ENCODE measurements around the gene C17orf50. TPM values are rescaled to one million over a fixed set of nuclear protein-coding genes. Genes with fewer than 3 reads are reported as not detected.
"Not testable (repeated sequence)": the region's sequence is repeated elsewhere in the genome, so short reads cannot be mapped to it uniquely, and the experiment has no call there.

Gene C17orf50
- total RNA-seq, 1 donor from 2014 or later = not detected

- Histone ChIP-seq H3K4me3 (ENCODE audit: low read length in 3 of 3) (no peak overlapping the region), H3K27ac (ENCODE audit: low read depth, low read length) (no peak overlapping the region), H3K4me1 (ENCODE audit: control insufficient read depth in 3 of 3, insufficient read depth in 3 of 3, low read length in 3 of 3) (peaks cover 9 to 18% (median 12%) of the 10 kb centered on the region in 3 donors), H3K9ac (ENCODE audit: low read depth in 1 of 3, low read length in 3 of 3) (no peak overlapping the region), H3K27me3 (ENCODE audit: control insufficient read depth in 3 of 3, insufficient read depth in 3 of 3, low read length in 3 of 3) (peaks cover 20 to 53% (median 32%) of the 10 kb centered on the region in 3 donors), H3K36me3 (ENCODE audit: control insufficient read depth in 3 of 3, insufficient read depth in 3 of 3, low read length in 3 of 3) (no peaks in the 10 kb centered on the region), H3K9me3 (ENCODE audit: control insufficient read depth in 3 of 3, low read length in 3 of 3) (no peaks in the 10 kb centered on the region)
Measured at GRCh38 chr17:35750526-35751395, 9.9 kb upstream of the C17orf50 start.

DNA sequence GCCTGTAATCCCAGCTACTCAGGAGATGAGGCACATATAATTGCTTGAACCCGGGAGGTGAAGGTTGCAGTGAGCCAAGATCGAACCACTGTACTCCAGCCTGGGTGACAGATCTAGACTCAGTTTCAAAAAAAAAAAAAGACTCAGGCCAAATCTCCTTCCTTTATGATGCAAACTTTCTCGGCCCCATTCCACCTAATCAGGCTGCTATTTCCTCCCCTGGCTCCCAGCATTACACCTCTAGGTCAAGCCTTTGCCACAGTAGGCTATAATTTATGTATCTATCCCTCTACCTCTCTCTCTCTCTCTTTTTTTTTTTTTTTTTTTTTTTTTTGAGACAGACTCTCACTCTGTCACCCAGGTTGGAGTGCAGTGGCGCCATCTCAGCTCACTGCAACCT, 9.1 kb upstream of the C17orf50 start:
- H3K4me3 ChIP-seq (ENCODE audit: low read length in 3 of 3); H3K9ac ChIP-seq (ENCODE audit: low read depth in 1 of 3, low read length in 3 of 3); H3K36me3 ChIP-seq (ENCODE audit: control insufficient read depth in 3 of 3, insufficient read depth in 3 of 3, low read length in 3 of 3); H3K9me3 ChIP-seq (ENCODE audit: control insufficient read depth in 3 of 3, low read length in 3 of 3); H3K27ac ChIP-seq (ENCODE audit: low read depth, low read length): not testable (repeated sequence)
- Histone ChIP-seq H3K27me3 (ENCODE audit: control insufficient read depth in 3 of 3, insufficient read depth in 3 of 3, low read length in 3 of 3) (peaks cover 20 to 51% (median 32%) of the 10 kb centered on the region in 3 donors), H3K4me1 (ENCODE audit: control insufficient read depth in 3 of 3, insufficient read depth in 3 of 3, low read length in 3 of 3) (peaks cover 9 to 18% (median 12%) of the 10 kb centered on the region in 3 donors)

- Histone ChIP-seq H3K27me3 (ENCODE audit: control insufficient read depth in 3 of 3, insufficient read depth in 3 of 3, low read length in 3 of 3) (peaks cover 20 to 45% (median 32%) of the 10 kb centered on the region in 3 donors), H3K27ac (ENCODE audit: low read depth, low read length) (no peak overlapping the region), H3K4me3 (ENCODE audit: low read length in 3 of 3) (no peak overlapping the region), H3K36me3 (ENCODE audit: control insufficient read depth in 3 of 3, insufficient read depth in 3 of 3, low read length in 3 of 3) (no peaks in the 10 kb centered on the region), H3K4me1 (ENCODE audit: control insufficient read depth in 3 of 3, insufficient read depth in 3 of 3, low read length in 3 of 3) (peaks cover 8 to 15% (median 9%) of the 10 kb centered on the region in 3 donors), H3K9me3 (ENCODE audit: control insufficient read depth in 3 of 3, low read length in 3 of 3) (no peaks in the 10 kb centered on the region), H3K9ac (ENCODE audit: low read depth in 1 of 3, low read length in 3 of 3) (peak overlapping the region in 1 of 3 donors; percentile 8)
Measured at GRCh38 chr17:35752471-35752870, 8.2 kb upstream of the C17orf50 start.

DNA sequence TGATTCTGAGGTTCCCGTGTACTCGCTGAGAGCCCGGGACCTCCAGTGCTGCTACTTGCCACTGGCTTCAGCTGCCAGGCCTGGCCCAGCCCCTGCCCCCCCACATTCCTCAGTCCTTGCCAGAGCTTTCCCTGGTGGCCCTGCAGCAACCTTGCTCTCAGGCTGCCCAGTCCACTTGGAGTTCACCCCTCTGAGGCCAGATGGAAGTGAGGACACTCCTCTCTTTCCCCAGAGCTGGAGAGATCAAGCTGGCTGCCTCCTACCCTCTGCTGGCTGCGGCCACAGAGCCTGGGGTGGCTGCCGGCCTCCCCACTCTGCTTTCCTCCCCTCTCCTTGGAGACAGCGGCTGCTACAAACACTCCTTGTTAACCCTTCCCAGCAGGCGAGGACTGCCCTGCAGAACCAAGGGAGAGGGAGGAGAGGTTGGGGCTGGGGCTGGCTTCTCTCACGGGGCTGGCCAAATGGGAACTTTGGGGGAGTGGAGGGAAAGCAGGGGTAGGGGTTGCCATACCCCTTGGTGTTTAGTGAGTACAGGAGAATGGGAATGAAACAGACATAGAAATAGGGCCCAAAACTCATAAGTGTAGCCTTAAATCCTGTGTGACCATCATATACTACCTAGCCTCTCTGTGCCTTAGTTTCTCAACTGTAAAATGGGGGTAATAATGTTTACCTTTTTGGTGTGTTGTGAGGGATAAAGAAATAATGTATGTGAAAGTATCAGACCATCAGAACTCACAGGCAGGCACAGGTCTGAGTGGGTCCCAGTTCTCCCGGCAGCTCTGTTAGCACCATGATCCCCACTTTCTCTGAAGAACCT, 7.5 kb upstream of the C17orf50 start, which contains the start of gene GAS2L2:
GAS2L2 (minus strand) TSS at position 295 of the 820 bp plus-strand sequence. CDS start 389 bp downstream, outside the sequence.
- Histone ChIP-seq H3K4me1 (ENCODE audit: control insufficient read depth in 3 of 3, insufficient read depth in 3 of 3, low read length in 3 of 3) (peaks cover 5 to 12% (median 6%) of the 10 kb centered on the region in 3 donors), H3K36me3 (ENCODE audit: control insufficient read depth in 3 of 3, insufficient read depth in 3 of 3, low read length in 3 of 3) (no peaks in the 10 kb centered on the region), H3K27me3 (ENCODE audit: control insufficient read depth in 3 of 3, insufficient read depth in 3 of 3, low read length in 3 of 3) (peaks cover 20 to 39% (median 30%) of the 10 kb centered on the region in 3 donors), H3K27ac (ENCODE audit: low read depth, low read length) (no peak within 1 kb of the TSS), H3K9ac (ENCODE audit: low read depth in 1 of 3, low read length in 3 of 3) (peak within 1 kb of the TSS in 1 of 3 donors; percentile 8), H3K9me3 (ENCODE audit: control insufficient read depth in 3 of 3, low read length in 3 of 3) (no peaks in the 10 kb centered on the region), H3K4me3 (ENCODE audit: low read length in 3 of 3) (no peak within 1 kb of the TSS)

- no peak overlapping the region for H3K4me3 ChIP-seq (ENCODE audit: low read length in 3 of 3)
- no peak overlapping the region for H3K27ac ChIP-seq (ENCODE audit: low read depth, low read length)
- no peaks in the 10 kb centered on the region for H3K36me3 ChIP-seq (ENCODE audit: control insufficient read depth in 3 of 3, insufficient read depth in 3 of 3, low read length in 3 of 3)
- no peaks in the 10 kb centered on the region for H3K9me3 ChIP-seq (ENCODE audit: control insufficient read depth in 3 of 3, low read length in 3 of 3)
- peaks cover 0 to 6% (median 0%) of the 10 kb centered on the region in 3 donors for H3K4me1 ChIP-seq (ENCODE audit: control insufficient read depth in 3 of 3, insufficient read depth in 3 of 3, low read length in 3 of 3)
- peaks cover 0 to 8% (median 3%) of the 10 kb centered on the region in 3 donors for H3K27me3 ChIP-seq (ENCODE audit: control insufficient read depth in 3 of 3, insufficient read depth in 3 of 3, low read length in 3 of 3)
- H3K9ac ChIP-seq (ENCODE audit: low read depth in 1 of 3, low read length in 3 of 3) = no peak overlapping the region
Measured at GRCh38 chr17:35757243-35757642, 3.4 kb upstream of the C17orf50 start.

GRCh38 chr17:35761601-35762000, 914 bp downstream of the C17orf50 start:
- Histone ChIP-seq H3K4me3 (ENCODE audit: low read length in 3 of 3) (no peak overlapping the region), H3K9ac (ENCODE audit: low read depth in 1 of 3, low read length in 3 of 3) (no peak overlapping the region), H3K27ac (ENCODE audit: low read depth, low read length) (no peak overlapping the region), H3K4me1 (ENCODE audit: control insufficient read depth in 3 of 3, insufficient read depth in 3 of 3, low read length in 3 of 3) (peaks cover 9 to 15% (median 12%) of the 10 kb centered on the region in 3 donors), H3K36me3 (ENCODE audit: control insufficient read depth in 3 of 3, insufficient read depth in 3 of 3, low read length in 3 of 3) (no peaks in the 10 kb centered on the region), H3K27me3 (ENCODE audit: control insufficient read depth in 3 of 3, insufficient read depth in 3 of 3, low read length in 3 of 3) (no peaks in the 10 kb centered on the region), H3K9me3 (ENCODE audit: control insufficient read depth in 3 of 3, low read length in 3 of 3) (no peaks in the 10 kb centered on the region)

- Histone ChIP-seq H3K4me1 (ENCODE audit: control insufficient read depth in 3 of 3, insufficient read depth in 3 of 3, low read length in 3 of 3) (peaks cover 9 to 15% (median 12%) of the 10 kb centered on the region in 3 donors), H3K36me3 (ENCODE audit: control insufficient read depth in 3 of 3, insufficient read depth in 3 of 3, low read length in 3 of 3) (no peaks in the 10 kb centered on the region), H3K9me3 (ENCODE audit: control insufficient read depth in 3 of 3, low read length in 3 of 3) (no peaks in the 10 kb centered on the region), H3K4me3 (ENCODE audit: low read length in 3 of 3) (peak overlapping the region; percentile 65 to 75 (median 66)), H3K27ac (ENCODE audit: low read depth, low read length) (no peak overlapping the region), H3K9ac (ENCODE audit: low read depth in 1 of 3, low read length in 3 of 3) (peak overlapping the region in 2 of 3 donors; percentile 43 to 72), H3K27me3 (ENCODE audit: control insufficient read depth in 3 of 3, insufficient read depth in 3 of 3, low read length in 3 of 3) (no peaks in the 10 kb centered on the region)
Measured at GRCh38 chr17:35763767-35764122, 3.1 kb downstream of the C17orf50 start.

DNA sequence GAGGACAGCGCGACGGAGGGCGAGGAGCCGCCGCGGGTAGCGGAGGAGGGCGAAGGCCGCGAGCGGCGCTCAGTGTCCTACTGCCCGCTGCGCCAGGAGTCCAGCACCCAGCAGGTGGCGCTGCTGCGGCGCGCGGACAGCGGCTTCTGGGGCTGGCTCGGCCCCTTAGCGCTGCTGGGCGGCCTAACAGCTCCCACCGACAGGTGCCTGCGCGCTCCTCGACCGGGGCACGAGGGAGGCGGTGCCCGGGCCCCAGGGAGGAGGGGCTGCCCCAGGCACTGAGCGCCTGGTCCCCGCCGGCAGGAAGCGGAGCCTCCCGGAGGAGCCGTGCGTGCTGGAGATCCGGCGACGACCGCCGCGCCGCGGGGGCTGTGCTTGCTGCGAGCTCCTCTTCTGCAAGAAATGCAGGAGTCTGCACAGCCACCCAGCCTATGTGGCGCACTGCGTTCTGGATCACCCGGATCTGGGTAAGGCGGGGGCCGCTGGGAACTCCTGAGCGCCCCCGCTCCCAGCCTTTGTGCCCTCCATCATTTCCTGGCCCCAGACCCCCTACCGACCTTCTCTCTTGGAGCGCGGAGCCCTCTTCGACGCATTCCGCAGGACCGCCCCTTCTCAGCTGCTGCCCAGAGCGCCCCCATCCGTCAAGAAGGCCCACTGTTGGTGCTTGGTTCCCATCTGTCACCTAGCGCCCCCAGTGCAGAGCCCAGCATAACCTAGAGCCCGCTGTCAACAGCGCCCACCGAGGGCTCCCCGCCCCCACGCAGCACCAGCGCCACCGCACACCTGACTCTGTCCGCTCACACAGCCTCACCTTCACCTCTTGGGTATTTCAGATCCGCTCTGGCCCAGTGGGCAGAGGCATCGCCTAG, 3.7 kb downstream of the C17orf50 start:
- Histone ChIP-seq H3K9me3 (ENCODE audit: control insufficient read depth in 3 of 3, low read length in 3 of 3) (no peaks in the 10 kb centered on the region), H3K27ac (ENCODE audit: low read depth, low read length) (no peak overlapping the region), H3K27me3 (ENCODE audit: control insufficient read depth in 3 of 3, insufficient read depth in 3 of 3, low read length in 3 of 3) (no peaks in the 10 kb centered on the region), H3K9ac (ENCODE audit: low read depth in 1 of 3, low read length in 3 of 3) (peak overlapping the region; percentile 43 to 72 (median 56)), H3K36me3 (ENCODE audit: control insufficient read depth in 3 of 3, insufficient read depth in 3 of 3, low read length in 3 of 3) (no peaks in the 10 kb centered on the region), H3K4me1 (ENCODE audit: control insufficient read depth in 3 of 3, insufficient read depth in 3 of 3, low read length in 3 of 3) (peaks cover 9 to 15% (median 12%) of the 10 kb centered on the region in 3 donors), H3K4me3 (ENCODE audit: low read length in 3 of 3) (peak overlapping the region; percentile 65 to 75 (median 66))

- Histone ChIP-seq H3K4me3 (ENCODE audit: low read length in 3 of 3) (no peak overlapping the region), H3K9me3 (ENCODE audit: control insufficient read depth in 3 of 3, low read length in 3 of 3) (no peaks in the 10 kb centered on the region), H3K27ac (ENCODE audit: low read depth, low read length) (no peak overlapping the region), H3K9ac (ENCODE audit: low read depth in 1 of 3, low read length in 3 of 3) (no peak overlapping the region), H3K4me1 (ENCODE audit: control insufficient read depth in 3 of 3, insufficient read depth in 3 of 3, low read length in 3 of 3) (peaks cover 9 to 15% (median 12%) of the 10 kb centered on the region in 3 donors), H3K36me3 (ENCODE audit: control insufficient read depth in 3 of 3, insufficient read depth in 3 of 3, low read length in 3 of 3) (no peaks in the 10 kb centered on the region), H3K27me3 (ENCODE audit: control insufficient read depth in 3 of 3, insufficient read depth in 3 of 3, low read length in 3 of 3) (no peaks in the 10 kb centered on the region)
Measured at GRCh38 chr17:35765086-35765710, 4.5 kb downstream of the C17orf50 start.
